Adrenal gland (tissue), 19 donors: Measurements from ENCODE around the gene ELOA. TPM values are rescaled to one million over a fixed set of nuclear protein-coding genes. Genes with fewer than 3 reads are reported as not detected.

ENCODE experiments used
- DNase-seq, 7 donors: peaks; one replicate each; pipeline ENCODE4 v3.0.0-alpha.2; 2019 to 2020
- H3K27ac ChIP-seq, 5 donors: fragments of 200-600 bp; sonication (generic) in 4 of 5; 1 replicate in 3 of 5; 2 replicates in 2 of 5; pipeline versions ENCODE4 v1.5.1 to v1.8.0; 2016 to 2020; ENCODE audit warnings: mild to moderate bottlenecking in 1 of 5
- H3K27me3 ChIP-seq: fragments of 200-600 bp; 2 replicates; pipeline ENCODE4 v1.8.0; 2021
- H3K36me3 ChIP-seq, 2 donors: fragments of 200-600 bp; replicated peaks in 1 of 2; 1 replicate in 1 of 2; 2 replicates in 1 of 2; pipeline versions ENCODE4 v1.5.1 to v1.8.0; 2018 to 2022
- H3K4me1 ChIP-seq, 2 donors: fragments of 200-600 bp; replicated peaks in 1 of 2; 1 replicate in 1 of 2; 2 replicates in 1 of 2; pipeline versions ENCODE4 v1.5.1 to v1.8.0; 2018 to 2021
- H3K4me3 ChIP-seq, 4 donors: fragments of 200-600 bp; sonication (generic) in 3 of 4; one replicate each; pipeline ENCODE4 v1.5.1; 2016 to 2018
- H3K9me3 ChIP-seq, 3 donors: fragments of 200-600 bp; sonication (generic) in 1 of 3; replicated peaks in 1 of 3; 1 replicate in 2 of 3; 2 replicates in 1 of 3; pipeline versions ENCODE4 v1.5.1 to v1.8.0; 2016 to 2021
- POLR2A ChIP-seq, 2 donors: fragments of 450-650 bp; IDR thresholded peaks; one replicate each; pipeline ENCODE4 v1.6.1; 2017; ENCODE audit warnings: antibody characterized with exemption in 2 of 2, mild to moderate bottlenecking in 2 of 2, moderate library complexity in 1 of 2
- WGBS, 4 donors: extraction: QIAGEN DNeasy Blood & Tissue Kit in 2 of 4; methylation state at CpG; one replicate each; pipeline versions ENCODE4 v1.1.5 to v1.1.7; 2013 to 2017; 5-methylcytosine and 5-hydroxymethylcytosine counted together
- intact Hi-C, 2 donors: fragments of 100-400 bp; cut with DNase I; formaldehyde crosslinking; loops; one replicate each; pipeline versions ENCODE4 v1.14.1 to v1.15.0; 2022 to 2023
- long read RNA-seq, 10 donors: library from polyadenylated mRNA in 3 of 10; unstranded in 2 of 10; stranded (forward) in 1 of 10; transcript quantifications; one replicate each; pipeline ENCODE4 v2.0.0 and lab custom pipeline, GENCODE V29; 2021 to 2026
- polyA plus RNA-seq, 3 donors: library from polyadenylated mRNA; stranded (reverse); fragments of 200-250 nt in 2 of 3; fragments of 350-450 nt in 1 of 3; fragmentation: Illumina TruSeq in 1 of 3; extraction: RNeasy Lipid Tissue Mini Kit (QIAGEN cat#74804) in 1 of 3; gene quantifications; one replicate each; pipeline ENCODE4 v1.2.3, GENCODE V29; 2013 to 2014
- total RNA-seq, 9 donors: library from RNA; depleted of rRNA in 4 of 9; stranded (reverse); fragments of >200 nt in 4 of 9; fragments of 120-200 nt in 1 of 9; fragmentation: NEBNext Ultra II Directional in 1 of 9; extraction: Animal tissue kit (Norgen Biotek cat#: 25700) in 1 of 9; gene quantifications; one replicate each; pipeline versions ENCODE4 v1.1.0 to v1.2.4, GENCODE V29; 2013 to 2023
- TF ChIP-seq, protein P1 (sequence below), 6 experiments: fragments of 450-650 bp in 4 of 6; fragments of 200-600 bp in 2 of 6; sonication (generic) in 1 of 6; IDR thresholded peaks; 1 replicate in 5 of 6; 2 replicates in 1 of 6; pipeline versions ENCODE4 v1.5.1 to v1.8.0; 2016 to 2021; ENCODE audit warnings: antibody characterized with exemption in 6 of 6, mild to moderate bottlenecking in 2 of 6, moderate library complexity in 1 of 6
- donor health status: healthy with polysubstance abuse.
- donor health status: Bipolar disorder and iron deficiency.
- donor health status: DM: yes; HTN: yes; CAD: no.
- donor health status: DM: no; HTN: no; CAD: no.
- donor health status: DM: no; HTN: no; CAD: no.
- donor health status: DM: yes; HTN: yes; CAD: no.

The ELOA gene, protein sequence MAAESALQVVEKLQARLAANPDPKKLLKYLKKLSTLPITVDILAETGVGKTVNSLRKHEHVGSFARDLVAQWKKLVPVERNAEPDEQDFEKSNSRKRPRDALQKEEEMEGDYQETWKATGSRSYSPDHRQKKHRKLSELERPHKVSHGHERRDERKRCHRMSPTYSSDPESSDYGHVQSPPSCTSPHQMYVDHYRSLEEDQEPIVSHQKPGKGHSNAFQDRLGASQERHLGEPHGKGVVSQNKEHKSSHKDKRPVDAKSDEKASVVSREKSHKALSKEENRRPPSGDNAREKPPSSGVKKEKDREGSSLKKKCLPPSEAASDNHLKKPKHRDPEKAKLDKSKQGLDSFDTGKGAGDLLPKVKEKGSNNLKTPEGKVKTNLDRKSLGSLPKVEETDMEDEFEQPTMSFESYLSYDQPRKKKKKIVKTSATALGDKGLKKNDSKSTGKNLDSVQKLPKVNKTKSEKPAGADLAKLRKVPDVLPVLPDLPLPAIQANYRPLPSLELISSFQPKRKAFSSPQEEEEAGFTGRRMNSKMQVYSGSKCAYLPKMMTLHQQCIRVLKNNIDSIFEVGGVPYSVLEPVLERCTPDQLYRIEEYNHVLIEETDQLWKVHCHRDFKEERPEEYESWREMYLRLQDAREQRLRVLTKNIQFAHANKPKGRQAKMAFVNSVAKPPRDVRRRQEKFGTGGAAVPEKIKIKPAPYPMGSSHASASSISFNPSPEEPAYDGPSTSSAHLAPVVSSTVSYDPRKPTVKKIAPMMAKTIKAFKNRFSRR
- total RNA-seq (10 to 100 TPM; 28.0 to 44.7 (median 30.9) TPM), polyA plus RNA-seq (10 to 100 TPM; 11.5 to 37.8 (median 15.1) TPM)
- long read RNA-seq, donor 1, full-length matches to known transcripts, result 2 of 23 reads
- long read RNA-seq, donor 1, partial matches to known transcripts, result 21 of 23 reads
- long read RNA-seq, donor 1, other reads (novel, unspliced or antisense), result 0 of 23 reads
- long read RNA-seq, donor 2, full-length matches to known transcripts, result 3 of 3 reads
- long read RNA-seq, donor 2, partial matches to known transcripts, result 0 of 3 reads
- long read RNA-seq, donor 2, other reads (novel, unspliced or antisense), result 0 of 3 reads
- long read RNA-seq, donor 3, full-length matches to known transcripts, result 1 of 38 reads
- long read RNA-seq, donor 3, partial matches to known transcripts, result 37 of 38 reads
- long read RNA-seq, donor 3, other reads (novel, unspliced or antisense), result 0 of 38 reads
- long read RNA-seq, donor 4, full-length matches to known transcripts, result 2 of 31 reads
- long read RNA-seq, donor 4, partial matches to known transcripts, result 26 of 31 reads
- long read RNA-seq, donor 4, other reads (novel, unspliced or antisense), result 3 of 31 reads
- long read RNA-seq, donor 5, full-length matches to known transcripts, result 51 of 62 reads
- long read RNA-seq, donor 5, partial matches to known transcripts, result 9 of 62 reads
- long read RNA-seq, donor 5, other reads (novel, unspliced or antisense), result 2 of 62 reads
- long read RNA-seq, donor 6, partial matches to known transcripts, result 13 of 13 reads
- long read RNA-seq, donor 6, other reads (novel, unspliced or antisense), result 0 of 13 reads
- long read RNA-seq, donor 7, partial matches to known transcripts, result 6 of 6 reads
- long read RNA-seq, donor 7, other reads (novel, unspliced or antisense), result 0 of 6 reads
- long read RNA-seq, donor 8, full-length matches to known transcripts, result 2 of 10 reads
- long read RNA-seq, donor 8, partial matches to known transcripts, result 8 of 10 reads
- long read RNA-seq, donor 8, other reads (novel, unspliced or antisense), result 0 of 10 reads
- long read RNA-seq, donor 9, full-length matches to known transcripts, result 2 of 7 reads
- long read RNA-seq, donor 9, partial matches to known transcripts, result 0 of 7 reads
- long read RNA-seq, donor 9, other reads (novel, unspliced or antisense), result 5 of 7 reads
- long read RNA-seq, donor 10, full-length matches to known transcripts, result 1 of 1 reads
- long read RNA-seq, donor 10, partial matches to known transcripts, result 0 of 1 reads
- long read RNA-seq, donor 10, other reads (novel, unspliced or antisense), result 0 of 1 reads

DNA sequence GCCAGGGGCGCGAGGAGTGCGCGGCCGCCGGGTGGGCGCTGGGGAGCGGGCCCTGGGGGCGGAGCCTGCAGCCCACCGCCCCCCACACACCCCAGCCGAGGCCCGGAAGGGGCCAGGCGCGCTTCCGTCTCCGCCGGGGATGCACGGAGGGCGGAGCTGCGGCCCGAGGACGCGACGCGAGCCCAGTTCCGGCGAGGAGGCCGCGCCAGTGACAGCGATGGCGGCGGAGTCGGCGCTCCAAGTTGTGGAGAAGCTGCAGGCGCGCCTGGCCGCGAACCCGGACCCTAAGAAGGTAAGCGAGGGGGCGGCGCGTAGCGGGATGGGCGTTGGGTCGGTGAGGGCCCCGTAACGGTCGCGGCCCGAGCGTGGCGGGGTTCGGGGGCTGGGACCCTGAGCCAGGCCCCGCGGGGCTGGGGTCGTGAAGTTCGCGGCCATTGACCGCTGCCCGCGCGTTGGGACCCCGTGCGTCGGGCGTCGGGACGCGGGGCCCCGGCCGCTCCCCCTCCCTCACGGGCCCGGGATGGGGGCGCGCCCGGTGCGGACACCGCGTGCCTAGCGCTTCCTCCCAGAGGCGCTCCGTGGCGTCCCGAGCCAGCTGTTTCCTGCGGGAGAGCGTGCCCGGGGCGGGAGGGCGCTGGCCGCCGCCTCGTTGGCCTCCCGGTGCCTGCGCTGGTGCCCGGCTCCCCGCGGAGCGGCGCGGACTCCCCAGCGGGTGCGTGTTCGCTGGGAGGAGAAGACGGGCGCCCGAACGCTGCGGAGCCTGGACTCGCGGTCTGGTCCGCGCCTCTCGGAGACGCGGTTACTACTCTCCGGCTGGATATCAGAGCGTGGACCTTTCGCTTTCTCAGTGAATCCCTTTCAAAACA is at the start of gene ELOA:
TSS of gene ELOA (plus strand) at position 185 of the 866 bp plus-strand sequence. CDS start at position 218, 33 bp downstream.
- Histone ChIP-seq H3K36me3 (no peaks in the 10 kb centered on the region), H3K9me3 (no peaks in the 10 kb centered on the region), H3K4me1 (peaks cover 11 to 31% of the 10 kb centered on the region in 2 donors), H3K4me3 (peak within 1 kb of the TSS; percentile 60 to 78 (median 70)), H3K27ac (peak within 1 kb of the TSS; percentile 25 to 94 (median 84)), H3K27me3 (no peaks in the 10 kb centered on the region)
- intact Hi-C loops, result loop anchor here in 1 of 2 donors (5.0 kb wide), 1 partner anchor 51 kb away; the partner anchor contains the start of gene RPL11
- TF ChIP-seq POLR2A (IDR thresholded peaks at IDR 0.05), result peak; percentile 32 to 62
- TF ChIP-seq, protein P1, sequence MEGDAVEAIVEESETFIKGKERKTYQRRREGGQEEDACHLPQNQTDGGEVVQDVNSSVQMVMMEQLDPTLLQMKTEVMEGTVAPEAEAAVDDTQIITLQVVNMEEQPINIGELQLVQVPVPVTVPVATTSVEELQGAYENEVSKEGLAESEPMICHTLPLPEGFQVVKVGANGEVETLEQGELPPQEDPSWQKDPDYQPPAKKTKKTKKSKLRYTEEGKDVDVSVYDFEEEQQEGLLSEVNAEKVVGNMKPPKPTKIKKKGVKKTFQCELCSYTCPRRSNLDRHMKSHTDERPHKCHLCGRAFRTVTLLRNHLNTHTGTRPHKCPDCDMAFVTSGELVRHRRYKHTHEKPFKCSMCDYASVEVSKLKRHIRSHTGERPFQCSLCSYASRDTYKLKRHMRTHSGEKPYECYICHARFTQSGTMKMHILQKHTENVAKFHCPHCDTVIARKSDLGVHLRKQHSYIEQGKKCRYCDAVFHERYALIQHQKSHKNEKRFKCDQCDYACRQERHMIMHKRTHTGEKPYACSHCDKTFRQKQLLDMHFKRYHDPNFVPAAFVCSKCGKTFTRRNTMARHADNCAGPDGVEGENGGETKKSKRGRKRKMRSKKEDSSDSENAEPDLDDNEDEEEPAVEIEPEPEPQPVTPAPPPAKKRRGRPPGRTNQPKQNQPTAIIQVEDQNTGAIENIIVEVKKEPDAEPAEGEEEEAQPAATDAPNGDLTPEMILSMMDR (IDR thresholded peaks at IDR 0.05), result no peak
- peak; percentile 59 to 75 (median 70) for DNase-seq
- 0 to 1% (median 0%) methylated on average over 2 to 119 of the region's 119 CpGs for WGBS, 4 donors

DNA sequence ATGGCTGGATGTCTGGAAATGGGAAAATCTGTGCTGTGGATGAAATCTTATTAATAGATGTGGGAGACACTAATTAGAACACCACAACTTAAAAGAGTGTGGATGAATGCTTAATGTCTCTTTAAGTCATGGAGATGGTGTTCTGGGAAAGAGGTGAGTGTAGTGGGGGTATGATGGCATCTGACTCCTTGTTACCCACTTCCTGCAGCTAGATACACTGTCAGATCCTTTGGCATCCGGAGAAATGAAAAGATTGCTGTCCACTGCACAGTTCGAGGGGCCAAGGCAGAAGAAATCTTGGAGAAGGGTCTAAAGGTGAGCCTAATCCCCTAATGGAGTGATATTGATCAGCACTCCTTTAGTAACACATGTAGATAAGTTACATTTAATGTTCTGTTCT is 49.7 kb upstream of the ELOA start:
- peaks cover 18 to 45% of the 10 kb centered on the region in 2 donors for H3K4me1 ChIP-seq

More for the DNA sequence above, 49.7 kb upstream of the ELOA start:
- H3K27me3 ChIP-seq, result no peaks in the 10 kb centered on the region
- peak overlapping the region in 1 of 5 donors; percentile 13 for H3K27ac ChIP-seq
- no peak for DNase-seq
- intact Hi-C loops, result loop anchor here (5.0 to 10.0 kb wide), 2 partner anchors 49 to 61 kb away; partner anchors contain the start of gene ELOA (in 1 of the 2)
- H3K36me3 ChIP-seq, result peaks cover 0 to 55% of the 10 kb centered on the region in 2 donors
- no peaks in the 10 kb centered on the region for H3K9me3 ChIP-seq
- 57 to 74% (median 63%) methylated on average over 2 of the region's 2 CpGs for WGBS, 4 donors
- H3K4me3 ChIP-seq, result peak overlapping the region in 1 of 4 donors; percentile 91
- TF ChIP-seq POLR2A (IDR thresholded peaks at IDR 0.05), result no peak
- TF ChIP-seq, protein P1 (IDR thresholded peaks at IDR 0.05), result no peak
